Tibial nerve (tissue), 4 donors: Measurements from ENCODE around the gene ACLY. TPM values are rescaled to one million over a fixed set of nuclear protein-coding genes. Genes with fewer than 3 reads are reported as not detected.
"Not testable (repeated sequence)": the region's sequence is repeated elsewhere in the genome, so short reads cannot be mapped to it uniquely, and the experiment has no call there.

Experiments
- DNase-seq, 2 donors: peaks; one replicate each; pipeline ENCODE4 v3.0.0-alpha.2; 2019; ENCODE audit warnings: low spot score in 2 of 2
- H3K27ac ChIP-seq, 4 donors: fragments of 200-600 bp; sonication (generic) in 3 of 4; one replicate each; pipeline ENCODE4 v1.5.1; 2017 to 2019; ENCODE audit warnings: mild to moderate bottlenecking in 1 of 4
- H3K27me3 ChIP-seq, 2 donors: fragments of 200-600 bp; sonication (generic) in 1 of 2; one replicate each; pipeline versions ENCODE4 v1.5.1 to v1.6.0; 2017 to 2019
- H3K36me3 ChIP-seq, 3 donors: fragments of 200-600 bp; sonication (generic); one replicate each; pipeline ENCODE4 v1.5.1; 2018 to 2019
- H3K4me1 ChIP-seq, 4 donors: fragments of 200-600 bp; sonication (generic) in 3 of 4; one replicate each; pipeline ENCODE4 v1.5.1; 2017 to 2019
- H3K4me3 ChIP-seq, 4 donors: fragments of 200-600 bp; sonication (generic) in 3 of 4; one replicate each; pipeline ENCODE4 v1.5.1; 2017 to 2019; ENCODE audit warnings: mild to moderate bottlenecking in 1 of 4, moderate library complexity in 1 of 4
- H3K9me3 ChIP-seq, 4 donors: fragments of 200-600 bp; sonication (generic) in 3 of 4; one replicate each; pipeline ENCODE4 v1.5.1; 2017 to 2019
- CTCF ChIP-seq, 5 experiments: fragments of 200-600 bp in 3 of 5; fragments of 450-650 bp in 2 of 5; sonication (generic) in 3 of 5; IDR thresholded peaks; one replicate each; pipeline ENCODE4 v1.5.1; 2016 to 2019; ENCODE audit warnings: antibody characterized with exemption in 5 of 5, mild to moderate bottlenecking in 3 of 5, moderate library complexity in 2 of 5
- EP300 ChIP-seq, 2 donors: sonication (generic); formaldehyde crosslinking; IDR thresholded peaks; one replicate each; pipeline ENCODE4 v1.6.1; 2017; ENCODE audit warnings: antibody characterized with exemption in 2 of 2, mild to moderate bottlenecking in 1 of 2
- POLR2A ChIP-seq, 2 donors: fragments of 450-650 bp; IDR thresholded peaks; one replicate each; pipeline ENCODE4 v1.6.1; 2017; ENCODE audit warnings: antibody characterized with exemption in 2 of 2, mild to moderate bottlenecking in 2 of 2, moderate library complexity in 2 of 2
- WGBS, 2 donors: methylation state at CpG; one replicate each; pipeline ENCODE4 v1.1.5; 2018; 5-methylcytosine and 5-hydroxymethylcytosine counted together
- total RNA-seq, 4 donors: library from RNA; depleted of rRNA; stranded (reverse); fragments of >200 nt; gene quantifications; one replicate each; pipeline ENCODE4 v1.1.0, GENCODE V29; 2016

Gene ACLY
- total RNA-seq, 4 donors from 2014 or later = 62.8 to 102 (median 72.6) TPM

- H3K27me3 ChIP-seq = no peaks in the 10 kb centered on the region
- H3K27ac ChIP-seq = no peak overlapping the region
- H3K4me1 ChIP-seq = peaks cover 0 to 19% (median 7%) of the 10 kb centered on the region in 4 donors
- no peak for DNase-seq
- WGBS, 2 donors = 87 to 88% methylated on average over 6 of the region's 6 CpGs
- H3K4me3 ChIP-seq = no peak overlapping the region
- no peaks in the 10 kb centered on the region for H3K9me3 ChIP-seq
- H3K36me3 ChIP-seq = peaks cover 0 to 6% (median 0%) of the 10 kb centered on the region in 3 donors
- TF ChIP-seq CTCF (IDR thresholded peaks at IDR 0.05) (no peak), POLR2A (IDR thresholded peaks at IDR 0.05) (no peak), EP300 (IDR thresholded peaks at IDR 0.05) (no peak)
Observed at GRCh38 chr17:41844971-41845370, 73.8 kb downstream of the ACLY start.

GRCh38 chr17:41840781-41841180, 78.0 kb downstream of the ACLY start:
- not testable (repeated sequence) for H3K4me3 ChIP-seq, H3K27me3 ChIP-seq, DNase-seq, H3K27ac ChIP-seq, H3K9me3 ChIP-seq, H3K4me1 ChIP-seq, H3K36me3 ChIP-seq
- 87 to 93% methylated on average over 6 of the region's 6 CpGs for WGBS, 2 donors

GRCh38 chr17:41839448-41839847, 79.3 kb downstream of the ACLY start:
- not testable (repeated sequence) for H3K9me3 ChIP-seq, H3K36me3 ChIP-seq, H3K27me3 ChIP-seq, H3K27ac ChIP-seq, H3K4me3 ChIP-seq, DNase-seq
- WGBS, 2 donors = 98% methylated on average over 2 of the region's 2 CpGs
- peaks cover 0 to 16% (median 7%) of the 10 kb centered on the region in 4 donors for H3K4me1 ChIP-seq

GRCh38 chr17:41837761-41838538, 80.8 kb downstream of the ACLY start, which contains the start of gene KLHL10:
Gene KLHL10, plus strand, starts transcription at chr17:41837825. Its CDS starts 108 bp downstream, at chr17:41837933.
- peaks cover 0 to under 1% (median 0%) of the 10 kb centered on the region in 3 donors for H3K36me3 ChIP-seq
- H3K27me3 ChIP-seq = no peaks in the 10 kb centered on the region
- TF ChIP-seq POLR2A (IDR thresholded peaks at IDR 0.05) = no peak
- TF ChIP-seq CTCF (IDR thresholded peaks at IDR 0.05) = no peak
- no peak for TF ChIP-seq EP300 (IDR thresholded peaks at IDR 0.05)
- peak within 1 kb of the TSS in 1 of 4 donors; percentile 76 for H3K4me3 ChIP-seq
- DNase-seq = no peak
- H3K4me1 ChIP-seq = peaks cover 0 to 18% (median 7%) of the 10 kb centered on the region in 4 donors
- peak within 1 kb of the TSS in 1 of 4 donors; percentile 86 for H3K27ac ChIP-seq
- WGBS, 2 donors = 94 to 95% methylated on average over 15 of the region's 15 CpGs
- no peaks in the 10 kb centered on the region for H3K9me3 ChIP-seq

DNA sequence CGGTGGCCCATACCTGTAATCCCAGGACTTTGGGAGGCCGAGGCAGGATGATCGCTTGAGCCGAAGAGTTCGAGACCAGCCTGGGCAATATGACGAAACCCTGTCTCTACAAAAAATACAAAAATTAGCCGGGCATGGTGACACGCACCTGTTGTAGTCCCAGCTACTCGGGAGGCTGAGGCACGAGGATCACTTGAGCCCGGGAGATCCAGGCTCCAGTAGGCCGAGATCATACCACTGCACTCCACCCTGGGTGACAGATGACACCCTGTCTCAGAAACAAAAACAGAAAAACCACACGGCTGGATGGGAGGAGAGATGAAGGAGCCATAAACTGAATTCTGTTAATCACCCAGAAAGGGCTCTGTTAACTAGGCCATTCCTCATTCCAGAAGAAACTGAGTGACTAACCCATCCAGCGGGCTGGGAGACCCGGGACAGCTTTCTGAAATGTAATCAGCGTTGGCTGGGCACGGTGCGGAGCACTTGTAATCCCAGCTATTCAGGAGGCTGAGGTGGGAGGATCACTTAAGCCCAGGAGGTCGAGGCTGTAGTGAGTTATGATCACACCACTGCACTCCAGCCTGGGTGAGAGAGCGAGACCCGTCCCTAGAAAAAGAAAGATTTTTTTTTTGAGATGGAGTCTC, 82.1 kb downstream of the ACLY start:
- 46 to 61% methylated on average over 21 of the region's 21 CpGs for WGBS, 2 donors
- no peaks in the 10 kb centered on the region for H3K9me3 ChIP-seq
- H3K27ac ChIP-seq = peak overlapping the region; percentile 61 to 87 (median 82)
- H3K4me1 ChIP-seq = peaks cover 0 to 18% (median 7%) of the 10 kb centered on the region in 4 donors
- H3K36me3 ChIP-seq = peaks cover 0 to 13% (median 0%) of the 10 kb centered on the region in 3 donors
- TF ChIP-seq CTCF (IDR thresholded peaks at IDR 0.05) (no peak), EP300 (IDR thresholded peaks at IDR 0.05) (no peak), POLR2A (IDR thresholded peaks at IDR 0.05) (no peak)
- H3K27me3 ChIP-seq = no peaks in the 10 kb centered on the region
- H3K4me3 ChIP-seq = peak overlapping the region; percentile 70 to 97 (median 81)
- DNase-seq = no peak
